Measurements from ENCODE around the gene YIPF1.
"Not testable (repeated sequence)": the region's sequence is repeated elsewhere in the genome, so short reads cannot be mapped to it uniquely, and the experiment has no call there.

YIPF1 gene

DNA sequence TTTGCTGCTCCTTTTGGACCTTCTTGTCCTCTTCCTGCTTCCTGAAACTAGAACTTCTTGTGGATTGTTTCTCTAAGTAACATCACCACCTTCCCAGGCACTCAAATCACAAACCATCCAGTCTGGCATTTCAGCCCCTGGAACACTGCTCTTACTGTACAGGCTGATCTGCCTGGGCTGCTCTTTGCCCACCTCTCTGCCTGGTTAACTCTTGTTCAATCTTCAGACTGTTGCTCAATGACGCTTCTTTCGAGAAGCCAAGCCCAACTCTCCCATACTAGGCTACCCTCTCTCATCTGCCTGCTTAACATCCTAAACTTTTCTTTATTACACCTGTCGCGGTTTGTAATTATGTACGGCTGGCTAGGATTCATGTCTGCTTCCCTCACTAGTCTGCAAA lies 5.0 kb upstream of the YIPF1 start:
- DNase-seq (ENCODE audit: low spot score) = no peak

- no peak for DNase-seq (ENCODE audit: low spot score)
These were observed 4.5 kb upstream of the YIPF1 start, which contains the start of gene DIO1 for GRCh38 chr1:53893999-53894636. TSS of gene DIO1 (plus strand) at chr1:53894187. CDS start at chr1:53894211, 24 bp downstream.

GRCh38 chr1:53892911-53893310 lies 3.3 kb upstream of the YIPF1 start:
- DNase-seq (ENCODE audit: low spot score) = no peak

GRCh38 chr1:53891678-53892077 lies 2.1 kb upstream of the YIPF1 start:
- no peak for DNase-seq (ENCODE audit: low spot score)

DNA sequence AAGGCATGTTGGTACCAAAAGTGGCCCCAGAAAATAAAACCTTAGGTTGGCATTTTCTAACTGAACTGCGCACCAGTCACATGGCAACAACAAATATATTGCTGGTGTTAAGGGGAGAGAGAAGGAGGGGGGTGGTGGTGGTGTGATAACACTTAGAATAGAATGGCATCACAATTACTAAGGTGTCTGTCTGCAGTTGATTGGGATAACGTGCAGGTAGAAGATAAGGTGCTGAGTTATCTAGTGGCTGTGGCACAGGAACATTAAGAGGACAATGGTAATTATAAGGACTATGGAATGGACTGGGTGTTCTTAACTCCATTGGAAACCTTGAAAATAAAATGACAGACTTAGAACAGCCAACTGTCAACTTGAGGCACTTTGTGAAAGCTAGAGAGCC lies 1.4 kb upstream of the YIPF1 start:
- no peak for DNase-seq (ENCODE audit: low spot score)

DNA sequence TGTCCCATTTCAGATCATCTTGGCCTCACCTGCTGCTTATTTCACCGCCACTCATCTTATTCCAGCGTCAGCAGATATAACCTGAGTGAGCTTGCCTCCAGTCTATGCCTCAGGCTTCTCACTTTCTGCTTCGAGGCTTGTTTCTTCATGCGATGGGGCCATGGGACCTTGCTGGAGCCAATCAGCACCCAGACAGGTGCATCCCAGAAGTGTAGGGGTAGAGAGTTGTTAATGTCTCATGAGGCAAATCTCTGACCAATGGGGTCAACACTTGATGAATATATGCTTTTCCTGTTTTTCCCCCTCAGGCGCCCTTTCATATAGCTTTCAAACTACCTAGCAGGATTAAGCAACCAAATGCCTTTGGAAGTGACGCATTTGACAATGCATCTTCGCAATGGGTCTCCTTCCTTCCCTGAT lies 935 bp upstream of the YIPF1 start:
- no peak for DNase-seq (ENCODE audit: low spot score)

DNA sequence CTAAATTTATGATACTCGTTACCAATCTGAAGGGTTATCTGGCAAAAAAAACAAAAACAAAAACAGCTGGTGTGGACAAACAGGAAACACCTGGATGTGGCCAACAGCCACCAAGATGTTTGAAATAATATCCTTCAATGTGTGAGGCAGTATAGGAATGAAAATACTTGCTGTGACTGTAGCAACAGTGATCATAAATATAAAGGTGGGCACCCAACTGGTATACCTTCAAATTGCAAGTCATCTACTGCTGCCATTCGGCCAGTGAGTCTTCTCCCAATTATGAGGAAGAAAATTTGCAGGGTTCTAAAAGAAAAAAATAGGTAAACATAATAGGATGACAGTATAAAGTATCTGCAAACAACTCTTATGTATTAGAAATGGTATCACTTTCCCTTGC lies 916 bp downstream of the YIPF1 start:
- DNase-seq (ENCODE audit: low spot score) = no peak

GRCh38 chr1:53883600-53883999 lies 6.0 kb downstream of the YIPF1 start:
- DNase-seq (ENCODE audit: low spot score) = not testable (repeated sequence)

- DNase-seq (ENCODE audit: low spot score) = not testable (repeated sequence)
These were observed 7.7 kb downstream of the YIPF1 start for GRCh38 chr1:53881853-53882252.

DNA sequence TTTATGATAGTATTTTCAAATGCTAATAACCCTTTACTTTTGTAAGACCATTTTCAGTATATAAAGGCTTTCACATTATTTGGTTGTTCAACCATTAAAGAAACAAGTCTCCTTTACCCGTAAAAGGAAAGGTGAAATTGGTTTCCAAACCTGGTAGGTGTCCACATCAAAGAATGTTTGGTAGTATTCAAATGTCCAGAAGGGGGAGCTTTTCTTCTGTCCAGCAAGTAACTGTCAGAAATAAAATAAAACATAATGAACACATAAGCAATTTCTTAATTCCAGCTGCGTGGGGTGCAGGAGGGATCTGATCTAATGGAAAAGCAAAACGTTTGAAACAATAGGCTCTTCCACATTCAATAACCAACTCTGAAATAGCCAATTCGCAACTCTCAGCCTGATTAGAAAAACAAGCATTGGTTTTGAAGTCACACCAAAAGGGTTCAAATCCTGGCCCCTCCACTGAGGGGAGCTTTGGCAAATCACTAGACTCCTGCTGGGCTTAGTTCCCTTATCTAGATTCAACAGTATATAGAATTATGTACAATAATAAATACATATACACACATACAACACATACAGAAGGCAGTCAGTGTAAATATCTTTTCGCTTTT lies 11.0 kb downstream of the YIPF1 start:
- peak; percentile 59 for DNase-seq (ENCODE audit: low spot score)

GRCh38 chr1:53875150-53875549 lies 14.4 kb downstream of the YIPF1 start:
- DNase-seq (ENCODE audit: low spot score) = not testable (repeated sequence)

GRCh38 chr1:53871773-53872484 lies 17.7 kb downstream of the YIPF1 start:
- DNase-seq (ENCODE audit: low spot score) = no peak

DNA sequence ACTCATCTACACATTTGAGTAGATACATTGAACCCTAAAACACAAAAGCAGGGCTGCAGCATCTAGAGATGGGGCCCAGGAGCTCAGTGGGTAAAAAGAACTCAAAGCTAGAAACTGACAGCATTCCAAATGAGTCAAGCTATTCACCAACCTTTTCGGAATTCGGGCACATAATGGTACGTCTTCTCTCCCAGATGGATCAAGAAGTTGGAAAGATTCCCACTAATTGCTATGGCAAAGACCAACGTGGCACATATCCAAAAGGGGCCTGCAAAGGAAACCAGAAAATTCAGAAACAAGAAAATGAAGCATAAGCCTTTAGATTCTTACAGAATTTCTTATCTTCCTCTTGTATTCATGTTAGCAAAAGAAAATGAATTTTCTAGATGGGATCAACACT lies 18.4 kb downstream of the YIPF1 start:
- DNase-seq (ENCODE audit: low spot score) = no peak

DNA sequence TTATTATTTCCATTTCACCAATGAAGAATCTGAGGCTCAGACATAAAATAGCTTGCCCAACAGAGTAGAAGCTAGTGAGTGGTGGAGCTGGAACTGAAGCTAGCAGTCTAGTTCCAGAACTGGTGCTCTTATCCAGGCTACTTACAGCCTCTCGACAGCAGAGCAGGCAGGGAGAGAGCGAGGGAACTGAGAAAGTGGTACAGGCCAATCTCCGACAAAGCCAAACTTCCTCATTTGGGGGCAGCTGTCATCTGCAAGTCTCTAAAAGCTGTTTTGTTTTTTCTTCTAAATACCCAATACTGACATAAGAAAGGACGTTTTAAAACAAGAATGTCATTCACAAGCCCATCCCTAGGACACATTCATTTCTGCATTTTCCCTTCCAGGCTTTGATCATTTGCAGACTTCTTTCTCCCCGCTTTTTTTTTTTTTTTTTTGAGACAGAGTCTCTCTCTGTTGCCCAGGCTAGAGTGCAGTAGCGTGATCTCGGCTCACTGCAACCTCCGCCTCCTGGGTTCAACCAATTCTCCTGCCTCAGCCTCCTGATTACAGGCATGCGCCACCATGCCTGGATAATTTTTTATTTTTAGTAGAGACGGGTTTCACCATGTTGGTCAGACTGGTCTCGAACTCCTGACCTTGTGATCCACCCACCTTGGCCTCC lies 20.0 kb downstream of the YIPF1 start:
- no peak for DNase-seq (ENCODE audit: low spot score)

- DNase-seq (ENCODE audit: low spot score) = no peak
These were observed 21.0 kb downstream of the YIPF1 start for GRCh38 chr1:53868565-53868964.

GRCh38 chr1:53862507-53862906 lies 27.1 kb downstream of the YIPF1 start:
- no peak for DNase-seq (ENCODE audit: low spot score)

- DNase-seq (ENCODE audit: low spot score) = peak; percentile 67
These were observed 28.6 kb downstream of the YIPF1 start for GRCh38 chr1:53860967-53861411.

- no peak for DNase-seq (ENCODE audit: low spot score)
These were observed 37.9 kb downstream of the YIPF1 start for GRCh38 chr1:53851571-53852285.

DNA sequence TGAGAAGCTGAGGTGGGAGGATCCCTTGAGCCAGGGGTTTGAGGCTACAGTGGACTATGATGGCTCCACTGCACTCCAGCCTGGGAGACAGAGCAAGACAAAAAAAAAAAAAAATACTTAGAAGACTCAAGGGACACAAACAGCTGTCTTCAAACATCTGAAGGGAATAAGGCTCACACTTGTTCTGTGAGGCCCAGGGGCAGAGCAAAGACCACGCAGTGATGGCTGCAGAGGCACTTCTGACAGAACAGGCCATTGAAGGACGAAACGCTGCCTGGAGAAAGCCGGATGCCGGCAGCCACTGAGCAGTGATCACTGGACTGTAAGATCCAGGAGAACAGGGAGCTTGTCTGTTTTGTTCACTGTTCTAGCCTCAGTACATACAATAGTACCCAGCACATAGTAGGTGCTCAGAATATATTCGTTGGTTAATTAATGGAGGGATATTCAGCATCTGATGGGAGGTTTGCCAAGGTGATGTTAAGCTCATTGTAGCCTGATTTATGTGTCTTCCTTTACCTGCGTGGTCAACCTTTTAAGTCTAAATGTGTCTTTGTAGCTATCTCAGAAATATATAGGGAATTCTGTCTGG lies 39.4 kb downstream of the YIPF1 start:
- DNase-seq (ENCODE audit: low spot score) = no peak

DNA sequence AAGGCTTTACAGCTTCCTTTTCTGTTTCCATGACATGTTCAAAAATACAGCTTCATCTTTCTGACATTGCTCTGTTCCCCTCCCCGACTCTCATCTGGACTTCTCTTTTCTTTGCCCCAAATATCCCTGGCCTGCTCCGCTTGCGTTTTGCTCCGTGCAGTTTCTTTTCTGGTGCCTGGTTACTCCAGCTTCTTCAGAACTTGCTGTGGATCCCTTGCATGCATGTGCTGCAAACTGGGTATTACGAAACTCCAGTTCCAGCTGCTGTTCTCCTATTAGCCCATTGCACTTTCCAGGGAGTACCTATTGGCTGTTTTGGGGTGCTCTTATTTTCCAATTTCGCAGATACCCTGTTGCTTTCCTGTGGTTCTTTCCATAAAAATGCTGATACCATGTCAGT lies 41.6 kb downstream of the YIPF1 start:
- DNase-seq (ENCODE audit: low spot score) = no peak

DNA sequence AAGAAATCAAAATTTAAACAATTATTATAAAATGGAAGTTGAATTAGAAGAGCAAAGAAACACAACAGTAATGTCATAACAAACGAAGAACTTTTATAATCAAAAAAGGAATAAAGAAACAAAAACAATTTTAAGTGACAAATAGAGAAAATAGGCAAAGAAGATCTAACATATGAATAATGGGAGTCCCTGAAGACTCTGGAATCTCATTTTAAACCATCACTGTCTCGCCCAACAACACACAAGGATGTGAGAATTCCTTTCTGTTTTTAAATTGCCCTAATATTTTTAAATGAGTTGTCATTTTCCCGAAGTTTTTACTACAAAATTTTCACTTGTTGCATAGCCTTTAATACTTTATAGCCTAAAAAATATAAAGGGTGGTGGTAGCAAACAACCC lies 47.2 kb downstream of the YIPF1 start:
- no peak for DNase-seq (ENCODE audit: low spot score)

DNA sequence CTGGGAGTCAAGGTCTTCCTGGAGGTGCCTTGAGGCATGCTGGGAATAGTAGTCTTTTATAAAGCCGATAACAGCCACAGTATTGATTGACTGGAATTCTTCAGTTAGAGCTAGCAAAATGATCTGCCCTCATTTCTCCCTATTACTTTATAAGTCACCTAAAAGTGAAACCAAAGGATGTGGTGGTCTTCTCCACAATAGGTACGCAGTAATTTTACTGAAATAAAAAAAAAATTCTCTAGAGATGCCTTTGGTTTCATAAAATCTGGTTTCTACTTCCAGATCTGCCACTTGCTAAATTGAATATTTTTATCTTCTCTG lies 51.0 kb downstream of the YIPF1 start:
- no peak for DNase-seq (ENCODE audit: low spot score)

Measured in GM03348 (cell line).